Tibial nerve (tissue), 4 donors: ENCODE data around the gene ARID1B.

Experiments used
- CTCF ChIP-seq, 5 experiments: fragments of 200-600 bp in 3 of 5; fragments of 450-650 bp in 2 of 5; sonication (generic) in 3 of 5; IDR thresholded peaks; one replicate each; pipeline ENCODE4 v1.5.1; 2016 to 2019; ENCODE audit warnings: antibody characterized with exemption in 5 of 5, mild to moderate bottlenecking in 3 of 5, moderate library complexity in 2 of 5
- EP300 ChIP-seq, 2 donors: sonication (generic); formaldehyde crosslinking; IDR thresholded peaks; one replicate each; pipeline ENCODE4 v1.6.1; 2017; ENCODE audit warnings: antibody characterized with exemption in 2 of 2, mild to moderate bottlenecking in 1 of 2
- POLR2A ChIP-seq, 2 donors: fragments of 450-650 bp; IDR thresholded peaks; one replicate each; pipeline ENCODE4 v1.6.1; 2017; ENCODE audit warnings: antibody characterized with exemption in 2 of 2, mild to moderate bottlenecking in 2 of 2, moderate library complexity in 2 of 2

- TF ChIP-seq CTCF (IDR thresholded peaks at IDR 0.05) (no peak), EP300 (IDR thresholded peaks at IDR 0.05) (no peak), POLR2A (IDR thresholded peaks at IDR 0.05) (no peak)
These were observed 318.4 kb downstream of the ARID1B start for GRCh38 chr6:157095569-157095968.
